Esophagus muscularis mucosa (tissue), 4 donors: Measurements from ENCODE around the gene SV2C. TPM values are rescaled to one million over a fixed set of nuclear protein-coding genes. Genes with fewer than 3 reads are reported as not detected.
A peak's percentile ranks its signal among the peaks of the same experiment; 100 is the strongest.

ENCODE experiments used
- DNase-seq: peaks from one replicate; pipeline ENCODE4 v3.0.0-alpha.2; 2017; ENCODE audit errors: extremely low spot score
- H3K27ac ChIP-seq, 4 donors: fragments of 200-600 bp; sonication (generic); replicated peaks in 1 of 4; 1 replicate in 3 of 4; 2 replicates in 1 of 4; pipeline ENCODE4 v1.5.1; 2016 to 2019; ENCODE audit warnings: mild to moderate bottlenecking in 1 of 4
- H3K27me3 ChIP-seq, 4 donors: fragments of 200-600 bp; sonication (generic); one replicate each; pipeline versions ENCODE4 v1.5.1 to v1.6.0; 2016 to 2019
- H3K36me3 ChIP-seq, 4 donors: fragments of 200-600 bp; sonication (generic); one replicate each; pipeline ENCODE4 v1.5.1; 2016 to 2019
- H3K4me1 ChIP-seq, 4 donors: fragments of 200-600 bp; sonication (generic); one replicate each; pipeline ENCODE4 v1.5.1; 2016 to 2019
- H3K4me3 ChIP-seq, 4 donors: fragments of 200-600 bp; sonication (generic); 1 replicate in 2 of 4; 2 replicates in 2 of 4; pipeline ENCODE4 v1.5.1; 2016 to 2019; ENCODE audit warnings: mild to moderate bottlenecking in 4 of 4, moderate library complexity in 1 of 4
- H3K9me3 ChIP-seq, 4 donors: fragments of 200-600 bp; sonication (generic); 1 replicate in 3 of 4; 2 replicates in 1 of 4; pipeline ENCODE4 v1.5.1; 2016 to 2019
- CTCF ChIP-seq, 3 experiments: fragments of 200-600 bp in 2 of 3; fragments of 450-650 bp in 1 of 3; sonication (generic) in 2 of 3; IDR thresholded peaks; one replicate each; pipeline ENCODE4 v1.5.1; 2017 to 2019; ENCODE audit warnings: antibody characterized with exemption in 3 of 3, mild to moderate bottlenecking in 2 of 3, moderate library complexity in 1 of 3
- EP300 ChIP-seq: sonication (generic); formaldehyde crosslinking; IDR thresholded peaks from one replicate; pipeline ENCODE4 v1.6.1; 2017; ENCODE audit warnings: antibody characterized with exemption
- POLR2A ChIP-seq: fragments of 450-650 bp; IDR thresholded peaks from one replicate; pipeline ENCODE4 v1.6.1; 2017; ENCODE audit warnings: antibody characterized with exemption, moderate library complexity, mild to moderate bottlenecking, low read depth
- POLR2AphosphoS5 ChIP-seq, 2 donors: sonication (generic); formaldehyde crosslinking; IDR thresholded peaks; one replicate each; pipeline ENCODE4 v1.6.1; 2017; ENCODE audit warnings: antibody characterized with exemption in 2 of 2
- WGBS: methylation state at CpG from one replicate; pipeline ENCODE4 v1.1.5; 2018; 5-methylcytosine and 5-hydroxymethylcytosine counted together
- intact Hi-C: fragments of 100-400 bp; cut with DNase I; formaldehyde crosslinking; loops from one replicate; pipeline ENCODE4 v1.15.1; 2023
- total RNA-seq, 4 donors: library from RNA; depleted of rRNA; stranded (reverse); fragments of >200 nt; gene quantifications; one replicate each; pipeline versions ENCODE4 v1.1.0 to v1.2.1, GENCODE V29; 2016

SV2C gene
- total RNA-seq, 4 donors from 2014 or later: 0.23 to 0.99 (median 0.47) TPM

- 93% methylated on average over 2 of the region's 2 CpGs for WGBS
- intact Hi-C loops: no loop called here
- H3K27me3 ChIP-seq: peaks cover 0 to 25% (median 6%) of the 10 kb centered on the region in 4 donors
Observed at GRCh38 chr5:76399268-76399667, 316.1 kb downstream of the SV2C start.

GRCh38 chr5:76400466-76400865 is 317.3 kb downstream of the SV2C start:
- no peaks in the 10 kb centered on the region for H3K36me3 ChIP-seq
- whole genome bisulfite sequencing: 75% methylated on average over 5 of the region's 5 CpGs
- H3K4me1 ChIP-seq: peaks cover 13 to 28% (median 23%) of the 10 kb centered on the region in 4 donors
- no peaks in the 10 kb centered on the region for H3K9me3 ChIP-seq
- DNase-seq: no peak
- intact Hi-C loops: no loop called here
- TF ChIP-seq POLR2A: no peak
- no peak for TF ChIP-seq EP300
- no peak for TF ChIP-seq CTCF (IDR thresholded peaks at IDR 0.05)
- H3K27ac ChIP-seq: no peak overlapping the region
- peaks cover 0 to 28% (median 6%) of the 10 kb centered on the region in 4 donors for H3K27me3 ChIP-seq
- no peak overlapping the region for H3K4me3 ChIP-seq

More at GRCh38 chr5:76399268-76399667, 316.1 kb downstream of the SV2C start:
- Histone ChIP-seq H3K36me3 (no peaks in the 10 kb centered on the region), H3K9me3 (no peaks in the 10 kb centered on the region), H3K4me1 (peaks cover 13 to 28% (median 23%) of the 10 kb centered on the region in 4 donors), H3K4me3 (no peak overlapping the region), H3K27ac (no peak overlapping the region)
- DNase-seq: no peak
- no peak for TF ChIP-seq POLR2AphosphoS5 (IDR thresholded peaks at IDR 0.05)
- no peak for TF ChIP-seq POLR2A
- TF ChIP-seq CTCF (IDR thresholded peaks at IDR 0.05): no peak
- no peak for TF ChIP-seq EP300

- Histone ChIP-seq H3K9me3 (no peaks in the 10 kb centered on the region), H3K4me1 (peaks cover 13 to 28% (median 23%) of the 10 kb centered on the region in 4 donors), H3K27ac (peak overlapping the region; percentile 75 to 81 (median 77)), H3K27me3 (peaks cover 0 to 28% (median 6%) of the 10 kb centered on the region in 4 donors), H3K4me3 (peak overlapping the region; percentile 56 to 75 (median 66)), H3K36me3 (no peaks in the 10 kb centered on the region)
- TF ChIP-seq POLR2AphosphoS5 (IDR thresholded peaks at IDR 0.05): no peak
- TF ChIP-seq CTCF (IDR thresholded peaks at IDR 0.05): no peak
- TF ChIP-seq EP300: no peak
- no peak for TF ChIP-seq POLR2A
- DNase-seq: no peak
- intact Hi-C loops: no loop called here
- WGBS: 46% methylated on average over 11 of the region's 11 CpGs
Observed at GRCh38 chr5:76401801-76402250, 318.6 kb downstream of the SV2C start.

GRCh38 chr5:76402251-76402885 is 319.2 kb downstream of the SV2C start:
- no peak for DNase-seq
- Histone ChIP-seq H3K27ac (peak overlapping the region; percentile 75 to 81 (median 77)), H3K9me3 (no peaks in the 10 kb centered on the region), H3K27me3 (peaks cover 0 to 28% (median 6%) of the 10 kb centered on the region in 4 donors), H3K4me1 (peaks cover 13 to 28% (median 23%) of the 10 kb centered on the region in 4 donors), H3K36me3 (no peaks in the 10 kb centered on the region), H3K4me3 (peak overlapping the region; percentile 56 to 75 (median 66))
- intact Hi-C loops: no loop called here
- TF ChIP-seq POLR2AphosphoS5 (IDR thresholded peaks at IDR 0.05) (no peak), POLR2A (no peak), CTCF (IDR thresholded peaks at IDR 0.05) (no peak), EP300 (no peak)
- WGBS: 4% methylated on average over 25 of the region's 25 CpGs
